H9 (cell line): ENCODE measurements around the gene MARCHF3. TPM values are rescaled to one million over a fixed set of nuclear protein-coding genes. Genes with fewer than 3 reads are reported as not detected.

Source experiments
- DNase-seq: peaks from one replicate; pipeline ENCODE4 v3.0.0-alpha.2; 2017
- H2AFZ ChIP-seq: one replicate; pipeline ENCODE4 v1.6.1; 2013; ENCODE audit warnings: mild to moderate bottlenecking, low read length, control low read depth, moderate library complexity
- H2AK5ac ChIP-seq: 2 replicates; pipeline ENCODE4 v1.6.1; 2013; ENCODE audit warnings: low read length, control low read depth, mixed read lengths; ENCODE audit not compliant: insufficient read length
- H2BK120ac ChIP-seq: one replicate; pipeline ENCODE4 v1.6.1; 2013; ENCODE audit warnings: low read depth, mild to moderate bottlenecking, low read length, control low read depth, inconsistent platforms; ENCODE audit not compliant: poor library complexity, severe bottlenecking
- H2BK12ac ChIP-seq: 2 replicates; pipeline ENCODE4 v1.6.1; 2013; ENCODE audit warnings: low read length, control low read depth, mixed read lengths, low read depth; ENCODE audit not compliant: insufficient read length
- H2BK15ac ChIP-seq: 2 replicates; pipeline ENCODE4 v1.6.1; 2013; ENCODE audit warnings: low read depth, low read length, control low read depth
- H2BK20ac ChIP-seq: one replicate; pipeline ENCODE4 v1.6.1; 2013; ENCODE audit warnings: low read depth, mild to moderate bottlenecking, low read length, control low read depth, inconsistent platforms; ENCODE audit not compliant: poor library complexity, severe bottlenecking
- H2BK5ac ChIP-seq: 2 replicates; pipeline ENCODE4 v1.6.1; 2013; ENCODE audit warnings: low read length, control low read depth, mixed read lengths; ENCODE audit not compliant: insufficient read length
- H3K14ac ChIP-seq: 2 replicates; pipeline ENCODE4 v1.6.1; 2013; ENCODE audit warnings: low read length, control low read depth; ENCODE audit not compliant: insufficient read depth
- H3K18ac ChIP-seq: 2 replicates; pipeline ENCODE4 v1.6.1; 2013; ENCODE audit warnings: low read depth, mild to moderate bottlenecking, mixed read lengths, low read length, control low read depth; ENCODE audit not compliant: insufficient read length
- H3K23ac ChIP-seq: 2 replicates; pipeline ENCODE4 v1.6.1; 2013; ENCODE audit warnings: low read length, control low read depth, mixed read lengths, low read depth; ENCODE audit not compliant: insufficient read length
- H3K23me2 ChIP-seq: 2 replicates; pipeline ENCODE4 v1.6.1; 2013; ENCODE audit warnings: low read depth, mild to moderate bottlenecking, mixed read lengths, low read length, control low read depth; ENCODE audit not compliant: insufficient read length, poor library complexity, severe bottlenecking
- H3K27ac ChIP-seq: 2 replicates; pipeline ENCODE4 v1.5.1; 2013; ENCODE audit warnings: low read length, control low read depth, mixed read lengths, low read depth; ENCODE audit not compliant: insufficient read length
- H3K27me3 ChIP-seq: 2 replicates; pipeline ENCODE4 v1.6.1; 2013; ENCODE audit warnings: low read length, control low read depth, inconsistent platforms; ENCODE audit not compliant: insufficient read depth
- H3K4ac ChIP-seq: 2 replicates; pipeline ENCODE4 v1.6.1; 2013; ENCODE audit warnings: low read depth, mild to moderate bottlenecking, control low read depth, inconsistent platforms, low read length, moderate library complexity
- H3K4me1 ChIP-seq: 2 replicates; pipeline ENCODE4 v1.6.1; 2013; ENCODE audit warnings: low read length, control low read depth, inconsistent platforms; ENCODE audit not compliant: insufficient read depth
- H3K4me2 ChIP-seq: 2 replicates; pipeline ENCODE4 v1.6.1; 2013; ENCODE audit warnings: low read length, control low read depth, mixed read lengths; ENCODE audit not compliant: insufficient read length, insufficient read depth
- H3K56ac ChIP-seq: 2 replicates; pipeline ENCODE4 v1.6.1; 2013; ENCODE audit warnings: low read depth, mild to moderate bottlenecking, mixed read lengths, low read length, control low read depth; ENCODE audit not compliant: insufficient read length
- H3K79me1 ChIP-seq: 2 replicates; pipeline ENCODE4 v1.6.1; 2013; ENCODE audit warnings: low read depth, mild to moderate bottlenecking, moderate library complexity, low read length, control low read depth, inconsistent platforms; ENCODE audit not compliant: insufficient read depth, poor library complexity, severe bottlenecking
- H3K79me2 ChIP-seq: 2 replicates; pipeline ENCODE4 v1.6.1; 2013; ENCODE audit warnings: low read length, control low read depth, inconsistent platforms; ENCODE audit not compliant: insufficient read depth
- H3K9ac ChIP-seq: 2 replicates; pipeline ENCODE4 v1.6.1; 2013; ENCODE audit warnings: low read length, control low read depth, mixed read lengths; ENCODE audit not compliant: insufficient read length; ENCODE audit errors: extremely low read depth
- H3K9me3 ChIP-seq: one replicate; pipeline ENCODE4 v1.6.1; 2013; ENCODE audit warnings: low read depth, low read length, inconsistent platforms; ENCODE audit not compliant: control insufficient read depth
- H3T11ph ChIP-seq: one replicate; pipeline ENCODE4 v1.6.1; 2013; ENCODE audit warnings: mild to moderate bottlenecking, low read length, control low read depth, inconsistent platforms
- H4K20me1 ChIP-seq: one replicate; pipeline ENCODE4 v1.6.1; 2013; ENCODE audit not compliant: control insufficient read depth, insufficient read length, insufficient read depth
- H4K5ac ChIP-seq: 2 replicates; pipeline ENCODE4 v1.6.1; 2013; ENCODE audit warnings: low read depth, mild to moderate bottlenecking, mixed read lengths, low read length, control low read depth; ENCODE audit not compliant: insufficient read length
- H4K8ac ChIP-seq: replicated peaks from 2 replicates; pipeline ENCODE4 v1.6.1; 2013; ENCODE audit warnings: low read length, control low read depth, mixed read lengths, low read depth; ENCODE audit not compliant: insufficient read length
- H4K91ac ChIP-seq: 2 replicates; pipeline ENCODE4 v1.6.1; 2013; ENCODE audit warnings: low read depth, mild to moderate bottlenecking, moderate library complexity, mixed read lengths, low read length, control low read depth; ENCODE audit not compliant: insufficient read length
- H3K27ac Mint-ChIP-seq, 3 experiments: 2 replicates in 2 of 3; 3 replicates in 1 of 3; pipeline ENCODE4 v1.8.0; 2020 to 2021; ENCODE audit warnings: mixed read lengths in 3 of 3, mild to moderate bottlenecking in 1 of 3, moderate library complexity in 1 of 3
- H3K27me3 Mint-ChIP-seq: 2 replicates; pipeline ENCODE4 v1.8.0; 2021; ENCODE audit warnings: low read depth, mild to moderate bottlenecking, moderate library complexity, mixed read lengths
- H3K36me3 Mint-ChIP-seq, 3 experiments: 2 replicates in 2 of 3; 3 replicates in 1 of 3; pipeline ENCODE4 v1.8.0; 2020 to 2021; ENCODE audit warnings: low read depth in 3 of 3, mixed read lengths in 3 of 3; ENCODE audit not compliant: insufficient read depth in 1 of 3
- H3K4me1 Mint-ChIP-seq, 2 experiments: 2 replicates each; pipeline ENCODE4 v1.8.0; 2020; ENCODE audit warnings: mixed read lengths in 2 of 2
- H3K4me3 Mint-ChIP-seq, 2 experiments: 2 replicates in 1 of 2; 3 replicates in 1 of 2; pipeline ENCODE4 v1.8.0; 2020 to 2021; ENCODE audit warnings: mild to moderate bottlenecking in 2 of 2, mixed read lengths in 2 of 2, moderate library complexity in 1 of 2
- H3K9me3 Mint-ChIP-seq, 2 experiments: 2 replicates in 1 of 2; 3 replicates in 1 of 2; pipeline ENCODE4 v1.8.0; 2020; ENCODE audit warnings: mild to moderate bottlenecking in 2 of 2, mixed read lengths in 2 of 2, moderate library complexity in 1 of 2
- WGBS: extraction: QIAGEN DNeasy Blood & Tissue Kit; methylation state at CpG from one replicate; pipeline ENCODE4 v1.1.7; 2013; ENCODE audit warnings: missing lambda C conversion rate, low lambda C conversion rate, mixed read lengths; ENCODE audit not compliant: insufficient read length; ENCODE audit errors: extremely low coverage; 5-methylcytosine and 5-hydroxymethylcytosine counted together
- total RNA-seq: library from RNA; stranded (reverse); gene quantifications from 2 replicates; pipeline ENCODE4 v1.2.1, GENCODE V29; 2021
- TF ChIP-seq, protein P1 (sequence below): fragments of 200-600 bp; sonication (generic); conservative IDR thresholded peaks from 3 replicates; pipeline ENCODE4 v1.8.0; 2021; ENCODE audit warnings: antibody characterized with exemption, mild to moderate bottlenecking

MARCHF3 gene
- total RNA-seq, 1 experiment from 2014 or later, result 17.7 TPM

DNA sequence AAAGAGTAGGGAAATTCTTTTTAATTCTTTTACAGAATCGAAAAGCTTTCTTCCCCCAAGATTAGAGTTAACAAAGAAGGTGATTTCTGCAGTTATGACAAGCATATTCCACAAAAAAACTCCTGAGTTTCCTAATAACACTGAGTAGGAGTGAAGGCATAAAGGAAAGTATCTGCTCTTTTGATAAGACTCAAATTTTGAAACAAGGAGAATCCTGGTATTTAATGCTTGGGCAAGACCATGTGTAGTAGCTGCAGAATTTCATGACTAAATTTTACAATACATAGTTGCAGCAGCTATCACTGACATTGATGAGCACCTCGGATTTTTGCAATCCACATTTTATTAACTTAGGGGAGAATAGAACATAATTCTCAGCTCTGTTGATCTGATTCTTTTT is 92.6 kb downstream of the MARCHF3 start:
- TF ChIP-seq, protein P1, sequence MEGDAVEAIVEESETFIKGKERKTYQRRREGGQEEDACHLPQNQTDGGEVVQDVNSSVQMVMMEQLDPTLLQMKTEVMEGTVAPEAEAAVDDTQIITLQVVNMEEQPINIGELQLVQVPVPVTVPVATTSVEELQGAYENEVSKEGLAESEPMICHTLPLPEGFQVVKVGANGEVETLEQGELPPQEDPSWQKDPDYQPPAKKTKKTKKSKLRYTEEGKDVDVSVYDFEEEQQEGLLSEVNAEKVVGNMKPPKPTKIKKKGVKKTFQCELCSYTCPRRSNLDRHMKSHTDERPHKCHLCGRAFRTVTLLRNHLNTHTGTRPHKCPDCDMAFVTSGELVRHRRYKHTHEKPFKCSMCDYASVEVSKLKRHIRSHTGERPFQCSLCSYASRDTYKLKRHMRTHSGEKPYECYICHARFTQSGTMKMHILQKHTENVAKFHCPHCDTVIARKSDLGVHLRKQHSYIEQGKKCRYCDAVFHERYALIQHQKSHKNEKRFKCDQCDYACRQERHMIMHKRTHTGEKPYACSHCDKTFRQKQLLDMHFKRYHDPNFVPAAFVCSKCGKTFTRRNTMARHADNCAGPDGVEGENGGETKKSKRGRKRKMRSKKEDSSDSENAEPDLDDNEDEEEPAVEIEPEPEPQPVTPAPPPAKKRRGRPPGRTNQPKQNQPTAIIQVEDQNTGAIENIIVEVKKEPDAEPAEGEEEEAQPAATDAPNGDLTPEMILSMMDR, result no peak
- Histone ChIP-seq H3T11ph (no peak overlapping the region), H3K23me2 (no peaks in the 10 kb centered on the region), H2BK120ac (no peak overlapping the region), H3K56ac (no peak overlapping the region), H4K20me1 (no peaks in the 10 kb centered on the region), H4K8ac (no peak overlapping the region), H3K79me2 (no peaks in the 10 kb centered on the region), H3K4ac (no peak overlapping the region), H3K79me1 (no peaks in the 10 kb centered on the region), H3K9me3 (no peaks in the 10 kb centered on the region), H2BK5ac (no peak overlapping the region), H3K14ac (no peak overlapping the region), H3K23ac (no peak overlapping the region), H2BK15ac (no peak overlapping the region), H3K18ac (no peak overlapping the region), H3K27ac (no peak overlapping the region), H3K4me2 (no peak overlapping the region), H3K4me1 (no peaks in the 10 kb centered on the region), H4K5ac (no peak overlapping the region), H2BK12ac (no peak overlapping the region), H2AK5ac (no peak overlapping the region), H4K91ac (no peak overlapping the region), H3K27me3 (no peaks in the 10 kb centered on the region), H2AFZ (no peak overlapping the region), H3K9ac (no peak overlapping the region), H2BK20ac (no peak overlapping the region)
- 0 out of 7 replicates have a peak, but pooled peaks cover 0 to 2% (median 0%) of the 10 kb centered on the region in 3 experiments for H3K36me3 Mint-ChIP-seq
- no peak overlapping the region for H3K27ac Mint-ChIP-seq
- no peak overlapping the region for H3K4me3 Mint-ChIP-seq
- H3K4me1 Mint-ChIP-seq, result peaks cover 14 to 23% of the 10 kb centered on the region in 2 experiments
- H3K9me3 Mint-ChIP-seq, result no peaks in the 10 kb centered on the region
- no CpG with 5 or more reads among the region's 2 CpGs for whole genome bisulfite sequencing
- DNase-seq, result no peak
- no peaks in the 10 kb centered on the region for H3K27me3 Mint-ChIP-seq
